ENCODE measurements around the gene NSG2.

Gene NSG2

DNA sequence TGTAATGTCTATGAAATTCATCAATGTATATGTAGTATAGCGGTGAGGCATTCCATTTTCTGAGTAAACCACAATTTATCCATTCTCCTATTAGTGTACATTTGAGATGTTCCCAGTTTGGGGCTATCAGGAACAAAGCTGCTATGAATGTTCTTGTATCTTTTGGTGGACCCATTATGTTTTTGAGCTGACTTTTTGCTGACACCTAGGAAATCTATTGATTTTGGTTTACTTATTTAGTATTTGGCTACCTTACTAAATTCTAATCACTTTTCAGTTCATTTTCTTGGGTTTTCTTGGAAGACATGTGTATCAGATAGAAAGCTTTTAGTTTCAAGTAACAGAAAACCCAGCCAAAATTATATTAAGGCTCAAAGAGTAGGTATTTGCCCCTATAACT, 13.7 kb downstream of the NSG2 start:
- DNase-seq (ENCODE audit: low spot score), result no peak

DNA sequence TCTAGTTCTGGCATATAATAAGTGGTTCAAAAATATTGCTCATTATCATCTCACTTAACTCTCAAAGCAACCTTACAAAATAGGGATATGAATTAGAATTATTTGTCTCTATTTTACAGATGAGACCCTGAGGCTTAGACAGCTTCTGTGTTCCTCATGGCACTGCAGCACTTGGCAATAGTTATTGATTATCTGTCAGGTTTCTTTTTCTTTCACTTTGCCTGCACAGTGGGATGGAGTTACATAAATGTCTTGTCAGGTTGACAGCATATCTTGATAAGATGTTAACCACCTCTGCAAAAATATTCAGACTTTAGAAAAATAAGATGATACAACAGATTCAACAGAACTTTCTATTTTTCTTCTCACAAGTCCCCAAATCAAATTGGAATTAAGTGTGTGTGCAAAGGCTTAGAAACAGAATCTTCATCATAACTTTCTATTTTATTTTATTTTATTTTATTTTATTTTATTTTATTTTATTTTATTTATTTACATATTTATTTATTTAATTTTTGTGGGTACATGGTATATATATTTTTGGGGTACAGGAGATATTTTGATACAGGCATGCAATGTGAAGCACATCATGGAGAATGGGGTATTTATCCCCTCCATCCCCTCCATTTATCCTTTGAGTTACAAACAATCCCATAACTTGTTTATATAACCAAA, 17.7 kb downstream of the NSG2 start:
- no peak for DNase-seq (ENCODE audit: low spot score)

DNA sequence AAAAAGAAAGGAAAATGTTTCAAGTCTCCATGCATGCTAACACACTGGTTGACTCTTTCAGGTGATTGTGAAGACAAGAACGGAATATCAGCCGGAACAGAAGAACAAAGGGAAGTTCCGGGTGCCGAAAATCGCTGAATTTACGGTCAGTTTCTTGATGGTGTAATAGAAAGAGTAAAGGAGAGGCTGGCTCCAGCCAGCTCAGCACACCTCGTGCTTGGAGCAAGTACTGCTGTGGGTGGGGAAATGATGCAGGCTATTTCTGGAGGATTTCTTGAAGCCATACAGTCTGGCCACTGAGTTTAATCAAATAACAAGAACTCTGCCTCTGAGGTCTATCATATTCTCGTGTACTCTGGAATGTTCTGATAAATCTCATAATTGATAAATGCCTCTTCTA, 18.7 kb downstream of the NSG2 start:
- no peak for DNase-seq (ENCODE audit: low spot score)

DNA sequence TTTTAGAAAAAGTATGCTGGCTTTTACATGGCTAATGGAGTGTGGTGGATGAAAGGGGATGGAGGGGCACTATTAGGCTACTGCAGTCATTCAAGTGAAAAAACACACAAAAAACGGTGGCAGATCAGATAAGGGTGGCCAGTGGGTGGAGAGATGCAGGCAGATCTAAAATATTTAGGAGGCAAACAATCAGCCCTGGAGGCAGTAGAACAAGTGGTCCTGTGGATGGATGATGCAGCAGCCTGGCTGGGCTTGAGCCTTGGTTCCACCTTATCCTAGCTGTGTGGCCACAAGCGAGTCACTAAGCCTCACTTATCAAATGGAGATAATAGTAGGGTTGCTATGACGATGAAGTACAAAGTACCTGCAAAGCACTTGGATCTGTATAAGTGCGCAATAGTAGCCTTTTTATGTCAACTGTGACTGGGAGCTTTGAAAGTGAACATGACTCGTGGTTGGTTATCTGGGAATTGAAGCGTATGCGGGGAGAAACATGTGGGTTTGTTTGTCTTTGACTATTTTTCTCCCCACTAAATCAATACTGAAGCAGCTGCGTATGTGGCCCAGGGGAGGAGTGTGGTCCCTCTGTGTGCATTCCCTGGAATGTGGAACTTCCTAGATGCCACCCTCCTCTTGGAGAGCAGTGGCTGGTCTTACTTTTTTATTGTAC, 20.2 kb downstream of the NSG2 start:
- no peak for DNase-seq (ENCODE audit: low spot score)

DNA sequence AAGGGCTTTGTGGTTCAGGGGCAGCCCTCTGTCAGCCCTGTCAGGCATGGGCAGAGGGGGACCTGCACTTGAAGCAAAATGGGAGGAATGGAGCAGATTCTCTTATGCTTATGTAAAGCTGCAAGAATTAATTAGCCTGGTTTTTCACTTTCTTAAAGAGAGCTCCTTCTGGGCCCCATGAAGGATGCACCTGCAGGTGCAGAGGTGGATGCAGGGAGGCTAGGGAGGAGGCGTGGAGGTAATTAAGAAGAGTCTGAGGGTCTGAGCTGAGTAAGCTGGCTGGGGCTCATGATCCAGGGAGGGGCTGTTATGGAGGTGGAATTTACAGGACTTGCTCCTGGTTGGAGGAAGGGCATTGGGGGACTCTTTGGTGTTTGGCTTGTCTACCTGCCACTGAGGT, 22.0 kb downstream of the NSG2 start:
- DNase-seq (ENCODE audit: low spot score), result no peak

DNA sequence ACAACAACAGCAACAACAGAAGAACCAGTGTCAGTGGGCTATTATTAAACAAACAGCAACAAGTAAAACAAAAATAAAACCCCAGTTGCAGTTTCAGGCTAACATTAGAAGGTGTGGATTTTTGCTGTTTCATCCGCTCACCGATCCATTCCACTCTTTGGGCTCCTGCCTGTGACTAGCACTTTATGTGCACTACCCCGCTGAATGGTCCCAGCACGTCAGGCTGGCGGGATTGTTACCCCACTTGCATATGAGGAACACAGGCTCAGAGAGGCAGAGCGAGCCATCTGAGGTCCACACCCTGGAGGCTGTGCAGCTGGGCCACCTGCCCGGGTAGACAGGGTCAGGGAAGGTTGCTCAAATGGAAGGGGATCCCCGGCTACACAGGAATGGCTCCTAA, 26.0 kb downstream of the NSG2 start:
- no peak for DNase-seq (ENCODE audit: low spot score)

DNA sequence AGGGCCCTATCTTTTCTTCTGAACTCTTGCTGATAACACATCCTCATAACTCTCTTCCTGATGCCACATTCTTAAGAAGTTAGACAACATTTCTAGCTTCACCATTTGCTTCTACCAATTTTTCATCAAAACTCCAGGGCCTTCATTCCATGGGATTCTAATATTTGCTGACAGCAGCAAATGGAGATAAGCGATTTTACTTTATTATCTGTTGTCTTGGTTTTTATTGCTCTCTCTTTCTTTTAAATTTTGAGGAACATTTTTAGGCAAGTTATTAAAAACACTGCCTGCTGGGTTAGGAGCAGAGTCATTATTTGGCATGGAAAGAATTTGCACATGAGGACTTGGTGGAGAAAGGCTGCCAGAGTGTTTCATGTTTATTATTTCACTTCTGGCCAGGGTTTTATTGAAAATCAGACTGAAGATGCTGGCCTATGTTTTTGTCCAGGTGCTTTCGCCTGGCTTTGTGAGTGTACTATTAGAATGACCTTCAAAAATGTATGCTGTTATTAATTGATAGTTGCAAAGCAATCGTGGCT, 27.7 kb downstream of the NSG2 start:
- no peak for DNase-seq (ENCODE audit: low spot score)

DNA sequence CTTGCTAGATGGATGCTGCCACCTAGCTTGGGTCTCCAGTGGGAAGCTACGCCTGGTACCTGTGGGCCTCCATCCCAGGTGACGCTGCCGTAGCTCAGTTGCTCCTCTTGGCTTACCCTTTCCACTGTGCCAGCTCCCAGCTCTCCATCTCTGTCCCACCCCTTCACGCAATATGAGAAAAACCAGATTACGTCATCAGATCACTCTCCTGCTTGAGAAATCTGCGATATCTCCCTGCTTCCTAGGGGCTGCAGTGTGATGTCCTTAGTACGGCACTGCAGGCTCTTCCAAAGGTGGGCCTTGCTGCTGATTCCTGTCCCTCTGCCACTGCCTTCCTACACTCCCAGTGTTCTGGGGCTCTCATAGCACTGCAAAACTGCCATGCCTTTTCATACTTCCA, 28.9 kb downstream of the NSG2 start:
- no peak for DNase-seq (ENCODE audit: low spot score)

DNA sequence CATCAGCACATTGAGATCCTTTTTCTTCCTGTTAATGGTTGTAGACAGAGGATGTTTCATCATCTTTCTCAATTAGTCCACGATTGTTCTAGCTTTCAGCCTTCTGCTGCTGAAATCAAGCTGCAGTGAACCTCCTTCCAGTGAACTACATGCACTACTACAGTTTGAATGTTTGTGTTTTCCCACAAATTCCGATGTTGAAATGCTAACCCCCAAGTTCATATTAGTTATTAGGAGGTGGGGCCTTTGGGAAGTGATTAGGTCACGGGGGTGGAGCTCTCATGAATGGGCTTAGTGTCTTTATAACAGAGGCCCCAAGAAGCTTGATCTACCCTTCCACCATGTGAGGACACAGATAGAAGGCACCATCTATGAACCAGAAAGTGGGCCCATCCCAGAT, 32.9 kb downstream of the NSG2 start:
- DNase-seq (ENCODE audit: low spot score), result no peak

DNA sequence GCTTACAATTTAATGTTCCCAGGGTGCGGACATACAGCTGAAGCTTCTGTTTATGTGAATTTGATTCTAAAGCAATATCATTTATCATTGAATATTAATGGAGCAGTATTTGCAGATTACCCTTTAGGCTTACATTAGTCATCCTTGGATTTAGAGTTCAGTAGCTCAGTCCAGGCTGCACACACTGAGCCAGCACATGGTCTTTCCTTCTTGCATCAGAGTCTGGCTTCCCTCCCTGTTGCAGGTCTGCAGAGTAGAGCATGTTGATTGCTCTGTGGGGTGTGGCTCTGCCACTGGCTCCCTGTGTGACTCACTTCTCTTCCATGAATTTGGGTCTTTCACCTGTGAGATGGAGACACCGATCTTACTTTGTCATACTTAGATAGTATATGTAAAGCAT, 36.8 kb downstream of the NSG2 start:
- DNase-seq (ENCODE audit: low spot score), result no peak

DNA sequence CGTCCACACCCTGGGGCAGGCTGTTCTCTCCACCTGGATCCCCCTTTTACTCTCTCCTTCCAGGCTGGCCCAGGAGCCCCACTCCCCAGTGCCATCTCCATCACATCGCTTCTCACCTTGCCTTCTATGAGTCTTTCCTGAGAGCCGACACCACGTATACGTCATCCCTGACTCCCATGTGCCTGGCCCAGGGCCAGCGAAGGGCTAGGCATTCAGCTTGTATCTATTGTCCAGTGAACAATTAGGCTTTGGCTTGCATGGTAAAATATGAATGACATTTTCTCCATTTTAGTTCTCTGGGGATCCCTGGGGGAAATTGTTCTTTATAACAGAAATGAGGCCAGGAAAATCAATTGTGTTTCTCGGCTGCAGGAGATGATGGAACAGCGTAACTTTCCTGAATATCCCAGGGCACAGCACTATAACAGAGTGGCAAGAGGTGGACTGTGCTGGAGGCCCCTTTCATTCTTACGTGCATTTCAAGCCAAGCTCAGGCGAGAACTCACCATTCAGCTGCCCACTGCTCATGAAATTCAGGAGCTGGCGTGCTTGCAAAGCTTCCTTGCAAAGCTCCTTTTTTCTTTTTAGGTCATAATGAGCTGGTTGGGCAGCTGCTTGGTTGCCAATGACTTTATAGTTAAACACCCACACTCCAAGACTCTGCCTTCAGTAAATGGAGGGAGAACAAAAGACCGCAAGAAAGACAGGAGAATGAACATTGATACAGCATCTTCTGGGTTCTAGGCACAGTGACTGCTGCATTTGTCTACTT, 37.7 kb downstream of the NSG2 start:
- no peak for DNase-seq (ENCODE audit: low spot score)

DNA sequence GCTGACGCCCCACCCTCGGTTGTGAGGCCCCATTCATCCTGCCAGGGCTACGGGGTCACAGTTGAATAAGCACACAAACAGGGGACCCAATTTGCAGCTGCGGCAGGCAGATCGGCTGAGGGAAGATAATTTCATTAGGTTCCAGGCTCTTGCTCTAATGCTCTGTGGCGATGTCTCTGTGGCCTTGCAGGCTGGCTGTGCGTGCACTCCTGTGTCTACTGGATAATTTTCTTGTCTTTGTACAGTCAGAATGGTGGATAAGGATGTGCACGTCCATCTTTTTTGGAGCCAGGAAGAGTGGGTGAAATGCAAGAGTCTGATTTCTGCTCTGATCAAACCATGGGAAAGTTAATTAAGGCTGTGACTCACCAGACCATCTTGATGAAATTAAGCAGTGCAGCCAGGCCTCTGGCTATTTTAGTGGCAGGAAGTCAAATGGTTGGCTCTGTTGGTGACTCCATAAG, 39.2 kb downstream of the NSG2 start:
- no peak for DNase-seq (ENCODE audit: low spot score)

DNA sequence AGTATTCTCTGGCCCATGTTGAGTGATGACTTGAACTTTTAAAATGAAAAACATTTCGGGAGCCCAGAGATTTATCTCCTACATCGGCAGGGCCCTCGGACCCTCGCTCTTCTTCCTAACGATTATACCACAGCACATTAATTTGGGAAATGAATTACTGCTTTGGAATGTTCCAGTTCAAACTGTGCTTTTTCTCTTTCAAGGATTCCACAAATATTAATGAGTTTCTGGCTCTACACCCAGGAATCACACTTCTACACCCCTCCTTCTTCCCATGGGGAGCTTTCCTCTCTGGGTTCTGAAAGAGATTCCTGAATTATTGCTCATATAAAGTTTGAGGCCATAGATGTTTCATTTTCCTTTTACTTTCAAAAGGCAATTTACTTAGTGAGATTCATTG, 41.2 kb downstream of the NSG2 start:
- DNase-seq (ENCODE audit: low spot score), result no peak

DNA sequence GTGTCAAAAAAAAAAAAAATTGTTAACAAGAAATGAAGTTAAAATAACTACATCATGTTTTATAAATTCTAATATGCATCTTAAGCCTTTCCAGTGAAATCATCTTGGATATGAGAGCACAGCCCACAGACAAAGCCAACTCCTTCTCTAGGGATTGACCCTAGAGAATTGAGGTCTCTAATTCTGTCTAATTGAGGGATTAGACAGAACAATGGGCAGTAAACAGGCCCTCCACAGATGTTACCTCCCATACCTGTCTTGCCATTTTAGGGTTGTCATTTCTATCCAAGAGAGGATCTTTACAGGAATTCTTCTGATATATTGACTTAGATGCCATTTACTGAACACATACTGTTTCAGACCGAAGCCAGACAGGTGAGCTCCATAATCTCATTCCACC, 42.3 kb downstream of the NSG2 start:
- DNase-seq (ENCODE audit: low spot score), result no peak

DNA sequence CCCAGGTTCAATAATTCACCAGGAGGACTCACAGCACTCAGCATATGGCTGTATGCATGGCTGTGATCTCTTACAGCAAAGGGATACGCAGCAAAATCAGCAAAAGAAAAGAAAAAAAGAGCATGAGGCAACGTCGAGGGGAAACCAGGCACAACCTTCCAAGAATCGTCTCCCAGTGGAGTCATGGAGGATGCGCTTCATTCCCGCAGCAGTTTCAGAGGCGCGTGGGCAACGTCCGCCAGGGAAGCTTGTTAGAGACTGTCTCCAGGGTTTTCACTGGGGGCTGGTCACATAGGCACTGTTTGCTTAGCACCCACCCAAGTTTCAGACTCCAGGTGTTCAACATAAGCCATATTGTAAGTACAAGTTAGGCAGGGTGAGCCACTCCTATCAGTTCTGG, 44.6 kb downstream of the NSG2 start:
- DNase-seq (ENCODE audit: low spot score), result no peak

DNA sequence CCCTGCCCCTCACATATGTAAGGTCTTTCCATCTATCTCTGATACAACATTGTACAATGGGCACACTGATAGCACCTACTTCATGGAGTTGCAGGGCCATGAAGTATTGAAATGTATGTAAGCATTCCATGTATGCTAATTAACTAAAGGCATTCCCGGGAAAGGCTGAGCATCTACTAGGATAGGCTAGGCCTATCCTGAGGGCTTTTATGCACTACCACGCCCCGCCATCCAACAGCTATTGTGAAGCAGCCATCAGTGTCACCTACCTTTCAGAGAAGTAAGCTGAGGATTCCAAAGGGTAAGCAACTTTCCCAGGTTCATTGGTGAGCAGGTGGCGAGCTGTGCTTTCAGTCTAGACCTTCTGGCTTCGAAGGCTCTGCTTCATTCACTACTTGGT, 47.6 kb downstream of the NSG2 start:
- DNase-seq (ENCODE audit: low spot score), result no peak

DNA sequence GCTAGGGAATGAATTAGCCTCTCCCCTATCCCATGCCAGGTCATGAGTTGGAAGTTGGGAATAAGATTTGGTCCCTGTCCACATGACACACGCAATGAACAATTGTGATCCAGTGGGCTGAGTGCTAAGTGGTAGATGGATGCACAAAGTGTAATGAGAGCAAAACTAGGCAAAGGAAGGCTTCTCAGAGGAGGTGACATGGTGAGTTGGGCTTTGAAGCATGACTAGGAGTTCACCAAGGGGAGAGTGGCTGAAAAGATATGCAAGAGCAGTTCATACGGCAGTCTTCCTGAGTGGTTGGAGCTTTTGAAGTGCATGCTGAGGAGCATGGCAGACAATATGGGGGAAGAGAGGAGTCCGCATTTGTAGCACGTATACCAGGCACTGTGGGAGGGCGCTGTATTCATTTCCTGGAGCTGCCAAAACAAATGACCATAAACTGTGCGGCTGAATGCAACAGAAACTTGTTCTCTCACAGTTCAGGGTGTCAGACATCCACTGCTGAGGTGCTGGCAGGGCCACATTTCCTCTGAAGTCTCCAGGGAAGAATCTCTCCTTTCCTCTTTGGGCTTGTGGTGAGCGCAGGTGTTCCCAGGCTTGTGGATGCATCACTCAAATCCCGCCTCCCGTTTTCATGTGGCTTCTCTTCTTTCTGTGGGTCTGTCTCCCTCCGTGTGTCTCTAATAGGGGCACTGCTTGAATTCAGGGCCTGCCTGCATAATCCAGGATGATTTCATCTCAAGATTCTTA, 49.5 kb downstream of the NSG2 start:
- DNase-seq (ENCODE audit: low spot score), result no peak

DNA sequence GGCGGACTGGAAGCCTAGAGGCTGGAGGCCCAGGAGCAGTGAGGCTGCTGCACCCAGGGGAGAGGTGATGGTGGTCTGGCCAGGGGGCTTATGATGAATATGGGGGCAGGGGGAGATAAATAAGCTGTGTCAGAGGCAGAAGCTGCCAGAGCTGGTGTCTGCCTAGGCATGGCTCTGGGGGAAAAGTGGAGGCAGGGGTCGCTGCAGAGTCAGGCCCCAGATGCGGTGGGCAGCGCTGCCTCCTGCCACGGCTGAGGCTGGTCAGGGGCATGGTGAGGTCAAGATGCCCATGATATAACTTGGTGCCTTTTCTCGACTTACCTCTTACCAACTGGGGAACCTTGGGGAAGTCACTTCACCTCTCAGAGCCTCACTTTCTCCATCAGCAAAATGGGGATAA, 51.1 kb downstream of the NSG2 start:
- DNase-seq (ENCODE audit: low spot score), result no peak

DNA sequence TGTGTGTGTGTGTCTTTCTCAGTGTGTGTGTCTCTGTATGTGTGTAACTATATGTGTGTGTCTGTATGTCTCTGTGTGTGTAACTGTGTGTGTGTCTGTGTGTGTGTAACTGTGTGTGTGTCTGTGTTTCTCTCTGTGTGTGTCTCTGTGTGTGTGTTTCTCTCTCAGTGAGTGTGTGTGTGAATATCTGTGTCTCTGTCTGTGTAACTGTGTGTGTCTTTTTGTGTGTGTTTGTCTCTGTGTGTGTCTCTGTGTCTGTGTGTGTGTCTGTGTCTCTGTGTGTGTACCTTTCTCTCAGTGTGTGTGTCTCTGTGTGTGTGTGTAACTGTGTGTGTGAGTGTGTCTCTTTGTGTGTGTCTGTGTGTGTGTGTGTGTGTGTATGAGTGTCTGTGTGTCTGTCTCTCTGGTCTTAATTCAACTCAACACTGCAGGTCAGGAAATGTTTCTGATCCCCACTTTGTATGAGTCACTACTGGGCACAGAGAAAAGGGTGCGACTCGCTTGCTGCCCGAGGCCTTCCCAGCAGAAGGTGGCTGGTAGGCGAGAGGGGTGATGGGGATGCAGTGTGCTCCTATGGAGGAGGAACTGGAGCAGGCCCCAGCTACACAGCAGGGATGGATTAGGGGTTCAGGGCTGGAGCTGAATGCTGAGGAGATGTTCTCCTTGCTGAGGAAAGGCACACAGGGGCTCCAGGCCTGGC, 52.1 kb downstream of the NSG2 start:
- DNase-seq (ENCODE audit: low spot score), result no peak

DNA sequence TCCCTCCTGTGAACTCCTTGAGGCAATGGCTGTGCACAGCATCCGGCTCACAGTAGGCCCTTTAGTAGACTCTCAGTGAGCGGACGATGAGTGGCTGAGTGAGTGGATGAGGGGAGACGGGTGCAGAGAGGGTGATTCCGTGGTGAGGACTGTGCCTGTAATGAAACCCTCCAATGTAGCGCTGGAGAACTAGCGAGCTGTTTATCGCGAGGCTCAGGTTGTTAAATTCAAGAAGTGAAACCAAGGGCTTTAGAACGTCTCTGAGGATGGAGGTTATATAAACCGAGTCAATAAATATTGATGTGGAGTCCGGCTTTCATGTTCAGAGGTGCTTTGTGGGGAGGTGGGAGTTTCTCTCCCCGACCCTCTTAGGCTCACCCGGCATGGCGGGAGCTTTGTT, 53.2 kb downstream of the NSG2 start:
- DNase-seq (ENCODE audit: low spot score), result no peak

DNA sequence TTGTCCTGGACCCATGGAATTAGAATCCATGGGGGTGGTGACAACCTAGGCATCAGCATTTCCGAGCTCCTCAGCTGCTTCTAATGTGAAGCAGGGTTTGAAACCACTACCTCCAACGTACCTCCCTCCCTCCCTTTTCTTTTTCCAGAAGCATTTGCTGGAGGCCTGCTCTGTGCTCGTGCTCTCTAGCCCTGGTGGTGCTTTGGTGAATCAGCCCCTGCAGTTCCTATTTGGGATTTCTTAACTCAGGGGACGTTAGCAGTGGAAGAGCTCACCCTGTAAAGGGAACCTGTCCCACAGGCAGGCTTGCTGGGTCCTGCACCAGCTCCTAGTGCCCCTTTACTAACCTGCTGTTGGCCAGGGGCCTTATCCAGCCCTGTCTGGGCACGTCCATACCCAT, 55.0 kb downstream of the NSG2 start:
- no peak for DNase-seq (ENCODE audit: low spot score)
